Raji (cell line): Measurements from ENCODE around the gene ZNF768.
A peak's percentile ranks its signal among the peaks of the same experiment; 100 is the strongest.

Experiments used
- POLR2A ChIP-seq: IDR thresholded peaks from 2 replicates; pipeline ENCODE4 v1.6.1; 2011; ENCODE audit warnings: low read depth, low read length, control low read depth; ENCODE audit not compliant: insufficient read depth

ZNF768 gene

DNA sequence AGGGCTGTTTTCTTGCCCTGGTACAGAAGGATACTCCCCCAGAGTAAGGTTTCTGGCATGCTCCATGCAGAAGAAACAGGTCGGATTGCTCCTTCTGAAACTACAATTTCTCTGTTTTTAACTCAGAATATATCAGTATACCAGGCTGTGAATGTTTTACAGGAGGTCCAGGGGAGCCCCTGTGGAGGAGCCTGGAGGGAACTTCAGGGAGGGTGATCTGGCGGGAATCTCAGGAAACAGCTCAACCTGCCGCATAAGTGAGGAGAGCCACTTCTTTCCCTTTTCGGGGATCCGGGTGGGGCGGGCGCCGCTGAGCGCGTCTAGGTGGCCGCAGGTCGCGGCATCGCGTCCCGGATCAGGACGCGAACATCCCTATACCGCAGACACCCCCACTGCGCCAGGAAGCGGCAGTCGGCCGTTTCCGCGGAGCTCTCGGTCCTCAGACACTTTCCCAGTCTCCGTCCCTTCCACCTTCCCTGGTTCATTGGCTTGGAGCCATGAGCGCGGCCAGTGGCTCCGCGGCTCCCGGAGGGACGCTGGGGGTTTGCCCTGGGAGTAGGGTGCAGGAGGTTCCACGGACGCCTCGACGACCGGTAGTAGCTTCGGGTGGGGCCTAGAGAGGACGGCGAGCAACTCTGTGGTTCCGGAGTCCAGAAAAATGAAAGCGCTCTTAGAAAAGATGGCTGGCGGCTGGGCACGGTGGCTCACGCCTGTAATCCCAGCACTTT, 34.9 kb upstream of the ZNF768 start:
- TF ChIP-seq POLR2A: no peak

DNA sequence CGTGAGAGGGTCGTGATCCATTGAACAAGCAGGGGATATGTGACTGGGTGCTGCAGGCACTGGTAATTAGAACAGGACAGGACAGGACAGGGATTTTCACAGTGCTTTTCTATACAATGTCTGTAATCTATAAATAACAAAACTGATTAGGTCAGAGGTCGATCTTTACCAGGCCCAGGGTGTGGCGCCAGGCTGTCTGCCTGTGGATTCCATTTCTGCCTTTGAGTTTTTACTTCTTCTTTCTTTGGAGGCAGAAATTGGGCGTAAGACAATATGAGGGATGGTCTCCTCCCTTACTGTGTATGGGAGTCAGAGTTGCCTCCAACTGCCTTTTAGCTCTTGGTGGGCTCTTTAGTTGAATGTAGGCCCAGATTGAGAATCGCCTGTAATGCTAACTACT, 33.3 kb upstream of the ZNF768 start:
- TF ChIP-seq POLR2A: no peak

DNA sequence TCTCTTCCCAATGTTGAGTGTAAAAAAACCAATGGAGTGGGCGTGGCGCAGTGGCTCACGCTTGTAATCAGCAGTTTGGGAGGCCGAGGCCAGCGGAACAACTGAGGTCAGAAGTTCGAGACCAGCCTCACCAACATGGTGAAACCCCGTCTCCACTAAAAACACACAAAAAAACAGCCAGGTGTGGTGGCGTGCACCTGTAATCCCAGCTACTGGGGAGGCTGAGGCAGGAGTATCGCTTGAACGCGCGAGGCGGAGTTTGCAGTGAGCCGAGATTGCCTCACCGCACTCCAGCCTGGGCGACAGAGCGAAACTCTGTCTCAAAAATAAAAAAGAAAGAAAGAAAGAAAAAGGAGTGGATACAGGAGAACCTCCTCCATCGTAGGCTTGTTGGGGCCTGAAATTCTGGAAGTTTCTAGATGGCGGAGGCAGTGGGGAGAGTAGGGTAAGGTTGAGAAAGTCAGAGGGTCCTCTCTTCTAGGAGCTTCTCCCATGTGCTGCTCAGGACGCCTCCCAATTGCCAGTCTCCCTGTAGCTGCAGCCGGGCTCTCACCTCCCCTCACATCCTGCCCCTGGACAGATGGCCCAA, 32.5 kb upstream of the ZNF768 start:
- no peak for TF ChIP-seq POLR2A

DNA sequence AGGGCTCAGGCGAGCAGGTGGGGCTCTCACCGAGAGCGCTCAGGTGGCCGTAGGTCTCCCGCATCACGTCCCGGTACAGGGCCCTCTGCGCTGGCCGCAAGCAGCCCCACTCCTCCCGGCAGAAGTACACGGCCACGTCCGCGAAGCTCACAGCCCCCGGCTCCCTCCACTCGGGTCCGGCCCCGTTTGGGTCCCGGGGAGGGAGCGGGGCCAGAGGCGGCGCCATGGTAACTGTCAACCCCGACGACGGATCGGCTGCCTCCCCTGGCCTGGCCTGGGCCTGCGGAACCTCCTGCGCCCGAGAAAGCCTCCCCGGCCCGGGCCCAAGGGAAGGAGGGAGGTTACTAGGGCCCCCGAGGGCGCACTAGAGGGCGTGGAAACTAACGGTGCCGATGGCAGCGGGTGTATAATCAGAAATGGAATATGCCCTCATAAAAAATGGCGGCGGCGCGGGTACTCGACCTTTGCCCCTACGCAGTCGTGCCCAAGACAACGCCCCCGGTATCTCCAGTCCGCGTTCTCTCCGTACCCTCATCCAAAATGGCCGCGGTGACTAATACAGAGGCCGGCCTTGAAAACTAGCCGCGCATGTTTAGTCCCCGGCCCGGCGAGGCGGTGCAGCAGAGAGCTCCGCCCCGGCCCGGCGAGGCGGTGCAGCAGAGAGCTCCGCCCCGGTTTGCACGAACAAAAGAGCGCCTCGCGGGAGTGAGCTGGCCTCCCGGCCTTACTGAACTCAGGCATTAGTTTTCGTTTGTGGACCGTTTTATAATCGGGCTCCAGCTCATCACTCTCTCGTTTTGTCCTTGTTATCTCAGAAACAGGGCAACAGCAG, 31.8 kb upstream of the ZNF768 start, which contains the start of gene ZNF764:
ZNF764 (minus strand) TSS at position 418 of the 832 bp plus-strand sequence; CDS start at position 226, 192 bp downstream.
- peak; percentile 76 for TF ChIP-seq POLR2A

DNA sequence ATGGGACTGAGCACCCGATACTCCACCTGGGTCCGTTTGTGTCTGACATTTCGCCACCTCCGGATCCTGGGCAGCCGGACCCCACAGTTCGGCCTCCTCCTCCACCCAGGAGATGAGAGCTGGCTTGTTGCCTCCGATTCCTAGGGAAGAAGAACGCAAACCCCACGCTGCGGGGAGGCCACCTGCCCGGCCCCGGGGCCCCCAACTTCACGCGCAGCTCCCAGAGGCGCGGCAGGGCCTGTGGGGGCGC, 31.3 kb upstream of the ZNF768 start:
- no peak; the same call in 1 of the 2 replicates for TF ChIP-seq POLR2A

DNA sequence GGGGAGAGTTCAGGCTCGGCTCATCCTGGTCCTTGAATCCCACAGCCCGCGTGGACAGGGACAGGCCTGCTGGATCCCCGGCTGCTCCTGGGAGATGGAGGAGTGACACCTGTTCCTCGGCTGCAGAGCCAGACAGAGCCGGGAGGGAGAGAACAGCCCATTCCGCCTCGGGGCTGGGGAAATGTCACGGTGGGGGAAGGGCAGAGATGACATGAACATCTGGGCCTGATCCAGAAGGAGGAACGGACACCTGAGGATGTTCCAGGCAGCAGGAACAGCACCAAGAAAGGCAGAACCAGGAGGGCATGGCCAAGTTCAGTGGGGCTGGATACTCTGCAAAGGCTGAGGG, 29.7 kb upstream of the ZNF768 start:
- no peak for TF ChIP-seq POLR2A

DNA sequence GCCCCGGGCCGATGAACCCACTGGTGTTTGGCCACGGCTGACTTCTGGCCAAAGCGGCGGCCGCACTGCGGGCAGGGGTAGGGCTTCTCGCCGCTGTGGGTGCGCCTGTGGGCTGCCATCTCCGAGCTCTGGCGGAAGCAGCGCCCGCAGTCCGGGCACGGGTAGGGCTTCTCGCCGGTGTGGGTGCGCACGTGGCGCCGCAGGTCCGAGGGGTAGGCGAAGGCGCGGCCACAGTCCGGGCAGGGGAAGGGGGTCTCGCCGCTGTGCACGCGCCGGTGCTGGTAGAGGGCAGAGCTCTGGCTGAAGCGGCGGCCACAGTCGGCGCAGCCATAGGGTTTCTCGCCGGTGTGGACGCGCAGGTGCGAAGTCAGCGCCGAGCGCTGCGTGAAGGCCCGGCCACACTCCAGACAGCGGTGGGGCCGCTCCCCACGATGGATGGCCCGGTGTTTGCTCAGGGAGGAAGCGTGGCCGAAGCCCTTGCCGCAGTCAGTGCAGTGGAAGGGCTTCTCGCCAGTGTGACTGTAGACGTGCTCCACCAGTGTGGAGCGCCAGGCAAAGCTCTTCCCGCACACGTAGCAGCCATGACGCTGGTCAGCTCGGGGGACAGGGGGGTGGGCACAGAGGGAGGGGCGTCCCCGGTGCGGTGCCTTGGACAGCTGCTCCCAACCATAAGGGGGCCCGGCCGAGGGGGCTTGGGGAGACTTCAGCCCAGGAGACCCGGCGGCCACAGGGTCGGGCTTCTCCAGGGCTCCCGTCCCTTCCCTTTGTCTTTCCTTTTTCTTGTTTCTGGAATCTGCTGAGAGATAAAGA, 29.2 kb upstream of the ZNF768 start:
- no peak for TF ChIP-seq POLR2A

DNA sequence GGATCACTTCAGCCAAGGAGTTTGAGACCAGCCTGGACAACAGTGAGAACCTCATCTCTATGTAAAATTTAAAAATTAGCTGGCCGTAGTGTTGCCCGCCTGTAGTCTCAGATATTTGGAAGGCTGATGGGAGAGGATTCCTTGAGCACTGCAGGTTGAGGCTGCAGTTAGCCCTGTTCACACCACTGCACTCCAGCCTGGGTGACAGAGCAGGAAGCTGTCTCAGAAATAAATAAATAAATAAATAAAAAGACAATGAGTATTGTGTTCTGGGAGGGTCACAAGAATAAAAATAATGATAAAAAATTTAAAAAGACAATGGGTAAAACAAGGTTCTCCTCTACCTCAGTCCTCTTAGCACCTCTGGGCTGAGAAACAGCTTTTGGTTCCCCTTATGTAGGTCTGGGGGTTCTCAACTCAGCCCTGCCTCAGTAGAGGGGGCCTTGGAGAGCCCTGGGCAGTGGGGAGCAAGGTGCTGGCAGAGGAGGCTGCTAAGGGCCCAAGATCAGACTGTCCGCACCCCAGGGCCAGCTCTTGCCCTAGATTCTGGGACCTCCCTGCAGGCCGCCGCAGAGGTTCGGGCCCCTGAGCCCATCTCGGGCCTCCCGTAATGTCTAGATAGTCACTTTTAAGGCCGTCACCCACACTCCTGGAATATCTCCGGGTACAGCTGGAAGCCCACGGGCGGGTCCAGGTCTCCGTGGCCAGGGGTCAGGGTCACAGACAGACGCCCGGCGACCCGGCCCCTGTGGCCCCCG, 28.4 kb upstream of the ZNF768 start:
- TF ChIP-seq POLR2A: no peak

DNA sequence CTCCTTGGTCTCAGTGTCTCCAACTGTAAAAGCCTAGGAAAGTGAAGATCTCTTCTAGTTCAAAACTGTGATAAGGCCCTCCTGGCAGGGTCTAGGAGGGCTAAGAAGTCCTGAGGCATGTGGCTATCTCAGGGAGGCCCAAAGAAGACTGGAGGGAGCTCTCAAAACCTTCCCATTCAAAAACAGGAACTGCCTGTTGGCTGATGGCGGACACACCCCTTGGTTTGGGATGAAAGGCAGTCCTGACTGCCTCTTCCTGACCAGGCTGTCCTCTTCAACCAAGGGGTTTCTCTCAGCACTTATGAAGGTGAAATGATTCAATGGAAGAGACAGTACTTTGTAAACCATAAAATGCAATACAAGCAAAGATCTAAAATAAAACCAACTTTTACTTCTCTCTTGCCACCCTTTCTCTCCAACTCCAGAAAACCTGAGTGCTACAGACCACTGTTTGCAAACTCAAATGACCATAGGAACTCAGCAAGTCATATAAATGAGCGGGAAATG, 27.1 kb upstream of the ZNF768 start:
- TF ChIP-seq POLR2A: no peak

DNA sequence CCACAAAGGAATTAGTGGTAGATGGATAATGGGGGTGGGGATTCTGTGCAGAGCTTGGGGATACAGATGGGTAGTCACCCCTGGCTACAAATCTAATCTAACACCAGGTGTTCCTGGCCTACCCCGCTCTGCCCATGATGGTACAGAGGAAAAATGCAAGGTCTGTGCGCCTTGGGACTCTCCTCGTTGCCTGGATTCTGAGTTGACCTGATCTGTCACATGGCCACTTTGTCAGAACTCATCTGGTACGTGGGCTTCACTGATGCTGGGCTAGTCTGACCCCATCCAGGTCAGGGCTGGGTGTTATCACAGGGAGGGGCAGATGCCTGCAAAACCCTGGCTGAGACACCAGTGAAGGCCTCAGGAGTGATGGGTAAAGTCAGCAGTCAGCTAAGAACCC, 26.6 kb upstream of the ZNF768 start:
- no peak for TF ChIP-seq POLR2A

DNA sequence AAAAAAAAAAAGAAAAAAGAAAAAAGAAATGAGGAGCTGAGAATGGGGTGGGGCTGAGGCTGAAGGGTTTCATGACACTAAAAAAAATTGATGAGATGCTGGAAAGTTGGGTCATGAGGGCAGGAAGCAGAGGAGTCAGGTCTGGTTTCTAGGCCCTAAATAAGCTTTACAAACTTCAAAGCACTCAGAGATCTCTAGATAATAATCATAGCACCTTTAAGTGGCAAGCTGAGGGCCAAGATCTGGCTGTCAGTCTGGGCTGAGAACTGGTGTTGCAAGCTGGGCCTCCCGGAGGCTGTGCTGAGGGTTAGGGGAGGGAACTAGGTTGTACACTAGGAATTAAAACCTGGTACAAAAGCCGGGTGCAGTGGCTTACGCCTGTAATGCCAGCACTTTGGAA, 25.4 kb upstream of the ZNF768 start:
- no peak for TF ChIP-seq POLR2A

DNA sequence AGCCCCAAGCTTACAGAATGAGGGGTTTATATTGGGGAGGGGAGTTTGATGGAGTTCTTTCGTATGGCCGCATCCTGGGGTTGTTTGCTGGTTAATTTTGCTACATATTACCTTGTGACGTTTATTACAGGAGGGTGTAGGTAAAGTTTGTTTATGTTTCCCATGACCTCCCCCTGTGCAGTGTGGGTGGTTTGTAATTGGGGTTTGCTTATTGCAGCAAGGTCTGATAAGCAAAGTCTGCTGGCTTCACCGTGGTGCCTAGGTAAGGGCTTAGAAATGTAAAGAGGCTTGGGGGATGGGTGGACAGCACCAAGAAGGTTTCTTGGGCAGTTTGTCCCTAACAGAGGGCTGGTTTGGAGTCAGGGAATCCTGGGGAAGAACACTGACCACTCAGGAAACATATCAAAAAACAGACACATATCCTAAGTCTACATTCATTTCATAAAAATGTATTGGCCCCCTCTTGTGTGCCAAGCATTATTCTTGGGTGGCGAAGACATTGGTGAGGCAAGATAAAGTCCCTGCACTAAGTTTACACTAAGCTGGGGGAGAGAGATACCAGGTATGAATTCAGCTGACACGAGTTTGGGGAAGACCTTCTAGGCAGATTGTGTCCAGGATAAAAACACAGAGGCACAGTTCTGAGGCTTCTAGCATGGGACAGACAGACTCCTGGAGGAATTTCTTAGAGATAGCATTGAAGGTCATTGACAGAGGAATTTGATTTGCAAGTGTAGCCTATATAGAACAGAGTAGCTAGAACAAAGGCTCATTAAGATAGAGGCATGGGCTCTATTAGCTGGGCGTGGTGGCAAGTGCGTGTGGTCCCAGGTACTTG, 22.3 kb upstream of the ZNF768 start:
- no peak for TF ChIP-seq POLR2A

DNA sequence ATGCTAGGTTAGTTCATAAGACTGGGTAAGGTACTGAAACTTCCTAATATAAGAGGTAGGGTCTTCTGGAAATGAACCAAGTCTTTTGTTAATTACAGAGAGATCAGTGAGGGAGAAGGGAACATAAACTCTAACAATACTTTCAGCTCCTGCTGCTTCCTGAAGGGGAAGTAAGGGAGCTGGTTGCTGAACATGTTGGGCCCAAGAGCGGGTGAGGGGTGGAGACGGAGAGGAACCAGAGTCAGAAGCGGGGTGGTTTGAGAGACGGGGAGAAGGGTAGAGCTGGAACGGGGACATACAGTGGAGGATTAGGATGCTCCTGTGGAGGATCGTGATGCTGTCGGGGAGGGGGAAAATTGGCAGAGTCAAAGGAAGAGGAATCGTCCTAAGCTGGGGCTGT, 19.7 kb upstream of the ZNF768 start:
- TF ChIP-seq POLR2A: no peak

DNA sequence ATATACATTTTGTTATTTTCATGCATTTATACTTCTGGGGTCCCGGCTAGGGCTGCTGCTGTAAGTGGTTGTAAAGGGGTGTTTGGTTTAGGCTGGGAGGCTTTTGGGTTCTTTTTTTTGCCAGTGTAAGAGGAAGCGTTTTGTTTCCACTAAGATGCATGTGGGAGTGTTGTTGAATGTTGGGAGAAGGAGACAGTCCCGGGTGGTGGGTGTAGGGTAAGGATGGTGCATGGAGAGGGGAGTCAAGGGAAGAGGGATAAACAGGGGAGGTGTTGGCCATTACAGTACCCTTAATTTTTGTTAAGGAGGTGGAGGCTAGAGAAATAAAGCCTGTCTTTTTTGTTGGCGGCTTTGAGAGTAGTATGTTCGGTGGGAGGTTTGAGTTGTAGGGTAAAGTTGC, 16.7 kb upstream of the ZNF768 start:
- TF ChIP-seq POLR2A: no peak
